BE2C (cell line): ENCODE data around the gene MAP3K21.

Experiments used
- DNase-seq: peaks from one replicate; pipeline ENCODE4 v3.0.0-alpha.2; 2020
- H3K27me3 ChIP-seq: fragments of 250-450 bp; sonication (Bioruptor Pico); 2 replicates; pipeline ENCODE4 v1.5.1; 2020; ENCODE audit warnings: mild to moderate bottlenecking
- H3K36me3 ChIP-seq: fragments of 250-450 bp; sonication (Bioruptor Pico); 2 replicates; pipeline ENCODE4 v1.5.1; 2020; ENCODE audit warnings: mild to moderate bottlenecking
- H3K4me1 ChIP-seq: fragments of 250-450 bp; sonication (Bioruptor Pico); 2 replicates; pipeline ENCODE4 v1.5.1; 2020
- H3K4me3 ChIP-seq: 2 replicates; pipeline ENCODE4 v1.5.1; 2011; ENCODE audit warnings: low read depth, low read length
- H3K9me3 ChIP-seq: fragments of 250-450 bp; sonication (Bioruptor Pico); 2 replicates; pipeline ENCODE4 v1.5.1; 2020
- TF ChIP-seq, protein P1 (sequence below): IDR thresholded peaks from 2 replicates; pipeline ENCODE4 v1.5.1; 2012; ENCODE audit warnings: mild to moderate bottlenecking, low read depth, low read length

Gene MAP3K21

DNA sequence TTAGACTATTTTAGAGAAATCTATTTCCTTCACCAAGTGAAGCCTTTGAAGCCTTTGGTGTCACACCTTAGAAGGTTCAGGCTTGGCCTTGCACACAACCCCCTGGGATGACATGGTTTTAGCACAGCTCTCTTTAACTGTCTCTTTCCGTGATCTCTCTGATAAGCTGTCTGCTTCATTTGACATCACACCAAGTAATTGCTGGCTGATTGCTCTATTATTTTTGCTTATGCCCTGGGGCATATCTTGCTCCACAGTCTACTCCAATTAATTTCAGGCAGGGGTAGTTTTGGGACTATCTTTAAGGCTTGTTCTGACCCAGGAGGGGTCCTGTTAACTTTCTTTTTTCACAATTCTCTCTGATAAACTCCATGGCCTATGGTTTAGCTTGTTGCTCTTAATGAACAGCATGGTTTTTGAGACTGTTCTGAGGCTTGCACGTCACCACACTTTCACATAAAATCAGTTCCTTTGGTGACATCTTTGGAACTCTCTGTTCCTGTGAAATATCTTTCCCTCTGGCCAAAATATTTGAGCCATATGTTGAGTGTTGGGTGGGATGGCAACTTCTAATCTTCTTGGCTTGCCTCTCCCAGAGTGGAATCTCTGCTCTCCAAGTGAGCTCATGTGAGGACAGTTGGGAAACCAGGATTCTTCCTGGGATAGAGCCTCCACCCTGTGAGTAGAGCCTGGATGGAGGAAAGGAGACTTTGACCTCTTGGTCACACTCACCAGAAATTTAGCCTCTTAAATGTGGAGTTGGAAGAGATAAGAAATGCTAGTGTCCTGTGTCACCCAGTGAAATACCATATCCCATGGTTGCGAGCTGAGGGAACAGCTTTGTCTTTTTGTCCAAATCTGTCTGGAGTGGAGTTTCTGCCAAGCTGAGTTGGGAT is 63.6 kb downstream of the MAP3K21 start:
- Histone ChIP-seq H3K36me3 (no peaks in the 10 kb centered on the region), H3K9me3 (no peaks in the 10 kb centered on the region; the same call in 1 of the 2 replicates), H3K4me1 (no peaks in the 10 kb centered on the region), H3K27me3 (peaks cover 4% of the 10 kb centered on the region; the same call in 1 of the 2 replicates), H3K4me3 (no peak overlapping the region)
- TF ChIP-seq, protein P1, sequence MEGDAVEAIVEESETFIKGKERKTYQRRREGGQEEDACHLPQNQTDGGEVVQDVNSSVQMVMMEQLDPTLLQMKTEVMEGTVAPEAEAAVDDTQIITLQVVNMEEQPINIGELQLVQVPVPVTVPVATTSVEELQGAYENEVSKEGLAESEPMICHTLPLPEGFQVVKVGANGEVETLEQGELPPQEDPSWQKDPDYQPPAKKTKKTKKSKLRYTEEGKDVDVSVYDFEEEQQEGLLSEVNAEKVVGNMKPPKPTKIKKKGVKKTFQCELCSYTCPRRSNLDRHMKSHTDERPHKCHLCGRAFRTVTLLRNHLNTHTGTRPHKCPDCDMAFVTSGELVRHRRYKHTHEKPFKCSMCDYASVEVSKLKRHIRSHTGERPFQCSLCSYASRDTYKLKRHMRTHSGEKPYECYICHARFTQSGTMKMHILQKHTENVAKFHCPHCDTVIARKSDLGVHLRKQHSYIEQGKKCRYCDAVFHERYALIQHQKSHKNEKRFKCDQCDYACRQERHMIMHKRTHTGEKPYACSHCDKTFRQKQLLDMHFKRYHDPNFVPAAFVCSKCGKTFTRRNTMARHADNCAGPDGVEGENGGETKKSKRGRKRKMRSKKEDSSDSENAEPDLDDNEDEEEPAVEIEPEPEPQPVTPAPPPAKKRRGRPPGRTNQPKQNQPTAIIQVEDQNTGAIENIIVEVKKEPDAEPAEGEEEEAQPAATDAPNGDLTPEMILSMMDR, result no peak
- no peak for DNase-seq

DNA sequence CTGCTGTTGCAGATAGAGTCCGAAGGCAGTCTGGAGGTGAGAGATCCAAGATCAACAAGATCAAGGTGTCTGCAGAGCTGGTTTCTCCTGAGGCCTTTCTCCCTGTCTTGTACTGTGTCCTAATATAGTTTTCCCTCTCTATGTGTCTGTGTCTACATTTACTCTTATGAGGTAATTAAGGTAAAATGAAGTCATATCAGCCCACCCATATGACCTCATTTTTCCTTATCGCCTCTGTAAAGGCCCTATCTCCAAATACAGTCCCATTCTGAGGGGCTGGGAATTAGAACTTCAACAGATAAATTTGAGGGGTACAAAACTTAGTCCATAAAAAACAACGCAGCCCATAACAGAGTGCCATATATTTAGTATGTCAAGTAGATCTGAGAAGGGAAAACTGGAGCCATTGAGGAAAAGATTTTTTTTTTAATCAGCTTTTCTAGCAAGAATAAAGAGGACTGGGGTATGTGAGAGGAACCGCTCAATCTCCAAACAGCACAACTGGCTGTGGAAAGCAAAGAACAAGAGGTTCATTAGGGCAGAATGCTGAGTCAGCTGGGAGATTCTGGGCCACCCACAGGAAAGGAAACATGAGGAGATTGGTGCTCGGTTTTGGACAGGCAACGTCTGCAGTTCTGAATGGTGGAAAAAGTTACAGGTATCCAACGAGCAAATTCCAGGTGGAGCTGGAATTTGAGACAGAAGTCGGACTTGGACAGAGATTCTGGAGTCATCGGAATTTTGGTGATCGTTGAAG is 65.7 kb downstream of the MAP3K21 start:
- H3K9me3 ChIP-seq, result no peaks in the 10 kb centered on the region; the same call in 1 of the 2 replicates
- H3K27me3 ChIP-seq, result peaks cover 7% of the 10 kb centered on the region
- TF ChIP-seq, protein P1, result no peak
- no peaks in the 10 kb centered on the region for H3K36me3 ChIP-seq
- no peak overlapping the region for H3K4me3 ChIP-seq
- no peak for DNase-seq
- no peaks in the 10 kb centered on the region for H3K4me1 ChIP-seq

DNA sequence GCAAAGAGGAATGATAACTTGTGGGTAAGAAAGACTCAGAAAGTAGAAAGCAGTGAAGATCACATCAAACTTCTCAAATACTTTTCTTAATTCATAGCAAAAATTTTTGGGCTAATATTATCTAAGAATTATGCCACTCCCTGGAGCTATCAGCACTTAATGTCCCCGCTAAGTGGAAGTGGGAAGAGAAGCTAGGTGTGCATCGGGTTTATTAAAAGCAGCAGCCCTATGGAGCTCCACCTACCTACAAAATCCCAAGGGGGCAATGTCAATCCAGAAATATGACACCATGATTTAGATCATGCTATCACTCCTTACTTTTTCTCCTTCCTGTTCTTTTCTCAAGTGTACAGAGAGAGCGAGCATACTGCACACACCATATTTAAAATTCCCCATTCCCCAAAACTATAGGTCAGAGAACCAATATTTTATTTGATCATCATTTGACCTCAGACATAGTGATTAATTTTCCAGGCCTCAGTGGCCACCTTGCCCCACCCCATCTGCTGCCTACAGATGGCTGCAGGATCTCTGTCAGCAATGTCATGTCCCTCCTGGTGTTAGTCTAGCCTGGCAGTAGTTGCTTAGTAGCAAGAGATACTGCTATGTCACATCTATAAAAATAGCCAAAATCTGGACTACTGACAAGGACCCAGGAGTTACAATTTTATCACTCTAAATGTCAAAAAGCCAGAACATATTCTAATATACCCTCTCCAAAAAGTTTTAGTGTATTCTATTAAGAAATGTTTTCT is 66.6 kb downstream of the MAP3K21 start:
- TF ChIP-seq, protein P1, result no peak
- Histone ChIP-seq H3K36me3 (no peaks in the 10 kb centered on the region), H3K4me3 (no peak overlapping the region), H3K27me3 (peaks cover 7% of the 10 kb centered on the region), H3K4me1 (no peaks in the 10 kb centered on the region), H3K9me3 (no peaks in the 10 kb centered on the region; the same call in 1 of the 2 replicates)
- no peak for DNase-seq

DNA sequence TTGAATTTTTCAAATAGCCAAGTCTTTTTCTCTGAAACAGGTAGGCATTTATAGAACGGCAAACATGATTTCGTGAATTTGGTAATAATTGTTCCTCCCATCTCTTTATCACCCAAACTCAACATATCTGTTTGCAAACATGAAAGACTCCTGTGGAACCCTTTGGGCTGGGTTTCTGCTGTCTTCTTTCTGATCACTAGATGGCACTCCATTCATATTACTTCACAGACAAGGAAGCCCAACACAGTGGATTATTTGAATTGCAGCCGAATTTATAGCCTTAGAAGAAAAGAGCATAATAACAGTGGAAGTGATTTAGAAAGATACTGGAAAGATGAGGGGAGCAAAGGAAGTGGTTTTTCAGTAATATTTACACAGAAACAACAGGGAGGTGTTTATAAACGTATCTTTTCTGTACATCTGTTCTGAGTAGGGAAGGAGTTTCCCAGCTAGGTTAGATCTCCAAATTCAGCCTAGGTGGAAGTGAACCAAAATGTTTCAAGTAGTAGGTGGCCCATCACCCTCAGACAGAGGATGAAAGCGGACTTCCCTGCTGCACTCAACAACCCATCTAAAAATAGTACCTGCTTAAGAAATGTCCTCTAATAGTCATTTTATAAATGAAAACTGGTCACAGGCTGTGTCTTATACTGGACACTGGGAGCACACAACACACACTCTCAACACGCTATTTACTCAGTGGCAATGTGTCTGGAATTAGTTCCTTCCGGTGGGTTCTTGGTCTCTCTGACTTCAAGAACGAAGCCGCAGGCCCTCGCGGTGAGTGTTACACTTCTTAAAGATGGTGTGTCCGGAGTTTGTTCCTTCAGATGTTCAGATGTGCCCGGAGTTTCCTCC is 67.6 kb downstream of the MAP3K21 start:
- Histone ChIP-seq H3K36me3 (no peaks in the 10 kb centered on the region), H3K9me3 (no peaks in the 10 kb centered on the region; the same call in 1 of the 2 replicates), H3K4me1 (no peaks in the 10 kb centered on the region), H3K27me3 (peaks cover 7% of the 10 kb centered on the region), H3K4me3 (no peak overlapping the region)
- peak; percentile 15 for DNase-seq
- TF ChIP-seq, protein P1, result peak; percentile 93

DNA sequence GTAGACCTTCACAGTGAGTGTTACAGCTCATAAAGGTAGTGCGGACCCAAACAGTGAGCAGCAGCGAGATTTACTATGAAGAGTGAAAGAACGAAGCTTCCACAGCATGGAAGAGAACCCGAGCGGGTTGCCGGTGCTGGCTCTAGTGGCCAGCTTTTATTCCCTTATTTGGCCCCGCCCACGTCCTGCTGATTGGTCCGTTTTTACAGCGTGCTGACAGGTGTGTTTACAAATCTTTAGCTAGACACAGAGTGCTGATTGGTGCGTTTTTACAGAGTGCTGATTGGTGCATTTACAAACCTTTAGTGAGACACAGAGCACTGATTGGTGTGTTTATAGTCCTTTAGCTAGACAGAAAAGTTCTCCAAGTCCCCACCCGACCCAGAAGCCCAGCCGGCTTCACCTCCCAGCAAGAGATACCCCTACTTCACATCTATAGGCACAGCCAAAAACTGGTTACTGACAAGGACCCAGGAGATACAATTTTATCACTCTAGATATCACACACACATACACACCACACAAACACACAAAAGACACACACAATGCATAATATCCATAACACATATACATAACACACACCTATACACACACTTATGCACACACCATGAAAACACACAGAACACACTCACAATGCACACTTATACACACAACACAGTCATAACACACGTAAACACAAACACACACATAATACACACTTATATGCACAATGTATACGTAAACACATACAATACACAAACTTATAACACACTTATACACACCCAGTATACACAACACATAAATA is 68.5 kb downstream of the MAP3K21 start:
- Histone ChIP-seq H3K36me3 (no peaks in the 10 kb centered on the region), H3K9me3 (no peaks in the 10 kb centered on the region; the same call in 1 of the 2 replicates), H3K4me3 (no peak overlapping the region), H3K27me3 (peaks cover 7% of the 10 kb centered on the region), H3K4me1 (no peaks in the 10 kb centered on the region)
- TF ChIP-seq, protein P1, result no peak
- DNase-seq, result no peak
